NK-92 (cell line): Measurements from ENCODE around the gene CEBPA.
"Not testable (repeated sequence)": the region's sequence is repeated elsewhere in the genome, so short reads cannot be mapped to it uniquely, and the experiment has no call there.

ENCODE experiments used
- DNase-seq: peaks from one replicate; lab custom pipeline; 2025; ENCODE audit not compliant: unreplicated experiment; lab: John Stamatoyannopoulos, UW

The CEBPA gene

GRCh38 chr19:33325920-33326319, 23.6 kb upstream of the CEBPA start:
- no peak for DNase-seq

- no peak for DNase-seq
Observed at GRCh38 chr19:33324628-33325027, 22.3 kb upstream of the CEBPA start.

- DNase-seq, result no peak
Observed at GRCh38 chr19:33323093-33323820, 20.9 kb upstream of the CEBPA start.

- DNase-seq, result no peak
Observed at GRCh38 chr19:33320636-33321035, 18.3 kb upstream of the CEBPA start.

- not testable (repeated sequence) for DNase-seq
Observed at GRCh38 chr19:33317991-33318390, 15.7 kb upstream of the CEBPA start.

- no peak for DNase-seq
Observed at GRCh38 chr19:33317517-33317916, 15.2 kb upstream of the CEBPA start.

GRCh38 chr19:33316541-33317264, 14.4 kb upstream of the CEBPA start:
- DNase-seq, result no peak

GRCh38 chr19:33312808-33313207, 10.5 kb upstream of the CEBPA start:
- not testable (repeated sequence) for DNase-seq

GRCh38 chr19:33312065-33312464, 9.7 kb upstream of the CEBPA start:
- DNase-seq, result no peak

GRCh38 chr19:33311326-33311682, 9.0 kb upstream of the CEBPA start:
- no peak for DNase-seq

GRCh38 chr19:33310606-33311325, 8.4 kb upstream of the CEBPA start:
- no peak for DNase-seq

GRCh38 chr19:33309826-33310225, 7.5 kb upstream of the CEBPA start:
- no peak for DNase-seq

- no peak for DNase-seq
Observed at GRCh38 chr19:33306853-33307792, 4.8 kb upstream of the CEBPA start.

- DNase-seq, result no peak
Observed at GRCh38 chr19:33306191-33306590, 3.9 kb upstream of the CEBPA start.

- DNase-seq, result no peak
Observed at GRCh38 chr19:33304760-33305647, 2.7 kb upstream of the CEBPA start.

- no peak for DNase-seq
Observed at GRCh38 chr19:33304371-33304759, 2.0 kb upstream of the CEBPA start.

- DNase-seq, result no peak
Observed at GRCh38 chr19:33303791-33304345, 1.5 kb upstream of the CEBPA start.

- DNase-seq, result no peak
Observed at GRCh38 chr19:33302974-33303790, 848 bp upstream of the CEBPA start.

- DNase-seq, result no peak
Observed at GRCh38 chr19:33301900-33302174, 497 bp downstream of the CEBPA start.
